PC-3 (cell line): ENCODE results near the gene ZNRF2. TPM values are rescaled to one million over a fixed set of nuclear protein-coding genes. Genes with fewer than 3 reads are reported as not detected.
A peak's percentile ranks its signal among the peaks of the same experiment; 100 is the strongest.

Experiments used
- ATAC-seq: fragments of 200-7000 bp; cut with Tn5 transposase; 2 replicates; pipeline ENCODE4 v1.9.1; 2020; ENCODE audit warnings: mild to moderate bottlenecking, moderate library complexity
- BruUV-seq: library from RNA; stranded (reverse); fragments of 400-500 nt; replicated peaks from 2 replicates; lab custom pipeline; 2021; lab: Mats Ljungman, UMichigan
- CTCF ChIA-PET: fragments of 300-600 bp; sonication (Branson Sonifier 250); formaldehyde crosslinking; loops from one replicate; lab custom pipeline; 2022; ENCODE audit warnings: antibody characterized with exemption; lab: Charles Lee
- POLR2A ChIA-PET: fragments of 300-600 bp; sonication (Branson Sonifier 250); formaldehyde crosslinking; loops from one replicate; lab custom pipeline; 2022; ENCODE audit warnings: antibody characterized with exemption; ENCODE audit not compliant: unreplicated experiment; lab: Charles Lee
- DNase-seq: peaks from one replicate; pipeline ENCODE4 v3.0.0-alpha.2; 2015
- H2AFZ ChIP-seq: fragments of 300-600 bp; sonication (generic); 2 replicates; pipeline ENCODE4 v1.6.0; 2016; ENCODE audit warnings: antibody characterized with exemption, low read length
- H3F3A ChIP-seq: fragments of 300-600 bp; sonication (generic); one replicate; pipeline ENCODE4 v1.6.0; 2017; ENCODE audit warnings: antibody characterized with exemption, low read length, control low read depth, mild to moderate bottlenecking; ENCODE audit not compliant: unreplicated experiment
- H3K27ac ChIP-seq: fragments of 300-600 bp; sonication (generic); 2 replicates; pipeline ENCODE4 v1.5.1; 2016; ENCODE audit warnings: mild to moderate bottlenecking, low read length
- H3K27me3 ChIP-seq: fragments of 300-600 bp; sonication (generic); 2 replicates; pipeline ENCODE4 v1.6.1; 2016; ENCODE audit warnings: low read length, mixed read lengths
- H3K36me3 ChIP-seq: fragments of 300-600 bp; sonication (generic); 2 replicates; pipeline ENCODE4 v1.6.1; 2016; ENCODE audit warnings: low read depth, mixed run types, low read length, mixed read lengths
- H3K4me1 ChIP-seq: fragments of 300-600 bp; sonication (generic); 2 replicates; pipeline ENCODE4 v1.5.1; 2016; ENCODE audit warnings: low read length; ENCODE audit not compliant: insufficient read depth
- H3K4me2 ChIP-seq: fragments of 300-600 bp; sonication (generic); 2 replicates; pipeline ENCODE4 v1.6.0; 2016; ENCODE audit warnings: low read length
- H3K4me3 ChIP-seq: fragments of 300-600 bp; sonication (generic); 2 replicates; pipeline ENCODE4 v1.5.1; 2016; ENCODE audit warnings: mild to moderate bottlenecking, low read length, mixed read lengths
- H3K79me2 ChIP-seq: fragments of 300-600 bp; sonication (generic); 2 replicates; pipeline ENCODE4 v1.6.1; 2017; ENCODE audit warnings: low read length, mixed read lengths
- H3K9ac ChIP-seq: fragments of 300-600 bp; sonication (generic); 2 replicates; pipeline ENCODE4 v1.6.0; 2016; ENCODE audit warnings: mild to moderate bottlenecking, low read length
- H3K9me2 ChIP-seq: fragments of 300-600 bp; sonication (generic); replicated peaks from 2 replicates; pipeline ENCODE4 v1.6.1; 2016; ENCODE audit warnings: mixed run types, low read length, mixed read lengths
- H3K9me3 ChIP-seq: fragments of 300-600 bp; sonication (generic); 2 replicates; pipeline ENCODE4 v1.6.1; 2016; ENCODE audit warnings: low read length, mixed read lengths
- H4K20me1 ChIP-seq: fragments of 300-600 bp; sonication (generic); 2 replicates; pipeline ENCODE4 v1.6.1; 2016; ENCODE audit warnings: low read length, mixed read lengths
- EZH2 ChIP-seq: fragments of 300-600 bp; sonication (generic); IDR thresholded peaks from one replicate; pipeline ENCODE4 v1.6.1; 2017; ENCODE audit warnings: antibody characterized with exemption, mild to moderate bottlenecking, low read length; ENCODE audit not compliant: unreplicated experiment
- EZH2phosphoT487 ChIP-seq: fragments of 300-600 bp; sonication (generic); IDR thresholded peaks from 2 replicates; pipeline ENCODE4 v1.6.1; 2018; ENCODE audit warnings: mild to moderate bottlenecking, antibody characterized with exemption, low read length, borderline replicate concordance
- intact Hi-C: fragments of 100-400 bp; cut with micrococcal nuclease; formaldehyde crosslinking; loops from 2 replicates; pipeline ENCODE4 v1.9.0; 2023
- total RNA-seq: library from RNA; depleted of rRNA; stranded (reverse); fragments of >200 nt; gene quantifications from 2 replicates; pipeline ENCODE4 v1.2.3, GENCODE V29; 2014
- TF ChIP-seq, protein P1 (sequence below): fragments of 300-600 bp; sonication (generic); conservative IDR thresholded peaks from 2 replicates; pipeline ENCODE4 v1.5.1; 2017; ENCODE audit warnings: antibody characterized with exemption, low read depth, mild to moderate bottlenecking, low read length

The ZNRF2 gene
- total RNA-seq, 1 experiment from 2014 or later = 13.1 TPM

- ChIA-PET POLR2A (interaction anchor here (0.6 kb wide), 1 partner anchor 20 kb away, joined by 5 read pairs; the partner anchor contains the start of gene ZNRF2), CTCF (no interaction called here)
- Histone ChIP-seq H3K9me3 (no peaks in the 10 kb centered on the region), H4K20me1 (no peaks in the 10 kb centered on the region), H3F3A (no peaks in the 10 kb centered on the region), H3K4me2 (no peak overlapping the region), H3K9me2 (no peaks in the 10 kb centered on the region), H3K36me3 (no peaks in the 10 kb centered on the region), H3K4me1 (peaks cover 19% of the 10 kb centered on the region), H3K79me2 (peaks cover 72% of the 10 kb centered on the region), H3K9ac (no peak overlapping the region), H3K27ac (no peak overlapping the region), H2AFZ (no peak overlapping the region), H3K27me3 (no peaks in the 10 kb centered on the region), H3K4me3 (no peak overlapping the region)
- no peak for ATAC-seq
- intact Hi-C loops = no loop called here
- TF ChIP-seq, protein P1, sequence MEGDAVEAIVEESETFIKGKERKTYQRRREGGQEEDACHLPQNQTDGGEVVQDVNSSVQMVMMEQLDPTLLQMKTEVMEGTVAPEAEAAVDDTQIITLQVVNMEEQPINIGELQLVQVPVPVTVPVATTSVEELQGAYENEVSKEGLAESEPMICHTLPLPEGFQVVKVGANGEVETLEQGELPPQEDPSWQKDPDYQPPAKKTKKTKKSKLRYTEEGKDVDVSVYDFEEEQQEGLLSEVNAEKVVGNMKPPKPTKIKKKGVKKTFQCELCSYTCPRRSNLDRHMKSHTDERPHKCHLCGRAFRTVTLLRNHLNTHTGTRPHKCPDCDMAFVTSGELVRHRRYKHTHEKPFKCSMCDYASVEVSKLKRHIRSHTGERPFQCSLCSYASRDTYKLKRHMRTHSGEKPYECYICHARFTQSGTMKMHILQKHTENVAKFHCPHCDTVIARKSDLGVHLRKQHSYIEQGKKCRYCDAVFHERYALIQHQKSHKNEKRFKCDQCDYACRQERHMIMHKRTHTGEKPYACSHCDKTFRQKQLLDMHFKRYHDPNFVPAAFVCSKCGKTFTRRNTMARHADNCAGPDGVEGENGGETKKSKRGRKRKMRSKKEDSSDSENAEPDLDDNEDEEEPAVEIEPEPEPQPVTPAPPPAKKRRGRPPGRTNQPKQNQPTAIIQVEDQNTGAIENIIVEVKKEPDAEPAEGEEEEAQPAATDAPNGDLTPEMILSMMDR = no peak
- no peak for TF ChIP-seq EZH2
- no peak for TF ChIP-seq EZH2phosphoT487
- DNase-seq = no peak
- no TSS peak for BruUV-seq
These were observed 19.9 kb downstream of the ZNRF2 start for GRCh38 chr7:30304177-30304884.

- ATAC-seq = no peak
- no peak overlapping the region for H3K4me3 ChIP-seq
- H3F3A ChIP-seq = no peaks in the 10 kb centered on the region
- peaks cover 25% of the 10 kb centered on the region for H3K4me1 ChIP-seq
- no peaks in the 10 kb centered on the region for H3K36me3 ChIP-seq
- no peak overlapping the region for H2AFZ ChIP-seq
- H3K9me3 ChIP-seq = no peaks in the 10 kb centered on the region
- no peaks in the 10 kb centered on the region for H3K9me2 ChIP-seq
- H3K4me2 ChIP-seq = no peak overlapping the region
- intact Hi-C loops = no loop called here
- H3K27ac ChIP-seq = no peak overlapping the region
- H3K79me2 ChIP-seq = peaks cover 87% of the 10 kb centered on the region
- ChIA-PET POLR2A (interaction anchor here (0.7 kb wide), 1 partner anchor 16 kb away, joined by 3 read pairs; no protein-coding TSS in a partner anchor), CTCF (no interaction called here)
- BruUV-seq = no TSS peak
- H4K20me1 ChIP-seq = no peaks in the 10 kb centered on the region
- no peak for DNase-seq
- no peak overlapping the region for H3K9ac ChIP-seq
- TF ChIP-seq EZH2 (no peak), EZH2phosphoT487 (no peak)
- TF ChIP-seq, protein P1 = no peak
- H3K27me3 ChIP-seq = no peaks in the 10 kb centered on the region
These were observed 22.6 kb downstream of the ZNRF2 start for GRCh38 chr7:30306976-30307375.

- DNase-seq (peak; percentile 80), ATAC-seq (peak; percentile 94)
These were observed 24.0 kb downstream of the ZNRF2 start for GRCh38 chr7:30308389-30308788.

More at GRCh38 chr7:30308389-30308788, 24.0 kb downstream of the ZNRF2 start:
- TF ChIP-seq EZH2phosphoT487 = no peak
- TF ChIP-seq, protein P1 = no peak
- Histone ChIP-seq H3K9me3 (no peaks in the 10 kb centered on the region), H3K79me2 (peaks cover 91% of the 10 kb centered on the region), H2AFZ (no peak overlapping the region), H3K4me1 (peaks cover 32% of the 10 kb centered on the region), H3K4me3 (peak overlapping the region; percentile 49), H3K9me2 (no peaks in the 10 kb centered on the region), H3K4me2 (peak overlapping the region; percentile 82), H3K36me3 (no peaks in the 10 kb centered on the region), H3K27ac (peak overlapping the region; percentile 48), H3F3A (no peaks in the 10 kb centered on the region), H3K27me3 (no peaks in the 10 kb centered on the region), H4K20me1 (no peaks in the 10 kb centered on the region), H3K9ac (peak overlapping the region; percentile 8; the same call in 1 of the 2 replicates)
- intact Hi-C loops = no loop called here
- CTCF ChIA-PET = no interaction called here
- POLR2A ChIA-PET = interaction anchor here (0.7 kb wide), 1 partner anchor 313 kb away, joined by 3 read pairs; no protein-coding TSS in a partner anchor
- no TSS peak for BruUV-seq
